Measurements from ENCODE around the gene IMPA2. TPM values are rescaled to one million over a fixed set of nuclear protein-coding genes. Genes with fewer than 3 reads are reported as not detected.
"Not testable (repeated sequence)": the region's sequence is repeated elsewhere in the genome, so short reads cannot be mapped to it uniquely, and the experiment has no call there.

Gene IMPA2
- total RNA-seq: 9.1 TPM
- 19.5 TPM for polyA plus RNA-seq
- long read RNA-seq, donor 1, partial matches to known transcripts: 0 of 3 reads
- long read RNA-seq, donor 1, other reads (novel, unspliced or antisense): 0 of 3 reads
- long read RNA-seq, donor 2, transcript IMPA2-209 (2 exons, 919 nt): minor isoform, 6 of 22 reads
- long read RNA-seq, donor 2, transcript IMPA2-201 (8 exons, 1,534 nt): major isoform, 16 of 22 reads
- long read RNA-seq, donor 2, partial matches to known transcripts: 0 of 22 reads
- long read RNA-seq, donor 2, other reads (novel, unspliced or antisense): 0 of 22 reads
- long read RNA-seq, donor 3, transcript IMPA2-201 (8 exons, 1,534 nt): major isoform, 6 of 13 reads
- long read RNA-seq, donor 3, transcript IMPA2-209 (2 exons, 919 nt): major isoform, 6 of 13 reads
- long read RNA-seq, donor 3, partial matches to known transcripts: 0 of 13 reads
- long read RNA-seq, donor 3, other reads (novel, unspliced or antisense): 0 of 13 reads
- long read RNA-seq, donor 4, transcript IMPA2-201 (8 exons, 1,534 nt): major isoform, 8 of 9 reads
- long read RNA-seq, donor 4, partial matches to known transcripts: 0 of 9 reads
- long read RNA-seq, donor 4, other reads (novel, unspliced or antisense): 0 of 9 reads
- long read RNA-seq, donor 5, transcript IMPA2-201 (8 exons, 1,534 nt): major isoform, 15 of 21 reads
- long read RNA-seq, donor 5, transcript IMPA2-209 (2 exons, 919 nt): minor isoform, 6 of 21 reads
- long read RNA-seq, donor 5, partial matches to known transcripts: 0 of 21 reads
- long read RNA-seq, donor 5, other reads (novel, unspliced or antisense): 0 of 21 reads
- long read RNA-seq, donor 6, partial matches to known transcripts: 0 of 2 reads
- long read RNA-seq, donor 6, other reads (novel, unspliced or antisense): 0 of 2 reads
- long read RNA-seq, donor 7, partial matches to known transcripts: 0 of 4 reads
- long read RNA-seq, donor 7, other reads (novel, unspliced or antisense): 0 of 4 reads
- long read RNA-seq, donor 8, partial matches to known transcripts: 0 of 2 reads
- long read RNA-seq, donor 8, other reads (novel, unspliced or antisense): 0 of 2 reads
- long read RNA-seq, donor 9, partial matches to known transcripts: 0 of 4 reads
- long read RNA-seq, donor 9, other reads (novel, unspliced or antisense): 0 of 4 reads
- long read RNA-seq, donor 10, transcript IMPA2-201 (8 exons, 1,534 nt): major isoform, 5 of 5 reads
- long read RNA-seq, donor 10, partial matches to known transcripts: 0 of 5 reads
- long read RNA-seq, donor 10, other reads (novel, unspliced or antisense): 0 of 5 reads

DNA sequence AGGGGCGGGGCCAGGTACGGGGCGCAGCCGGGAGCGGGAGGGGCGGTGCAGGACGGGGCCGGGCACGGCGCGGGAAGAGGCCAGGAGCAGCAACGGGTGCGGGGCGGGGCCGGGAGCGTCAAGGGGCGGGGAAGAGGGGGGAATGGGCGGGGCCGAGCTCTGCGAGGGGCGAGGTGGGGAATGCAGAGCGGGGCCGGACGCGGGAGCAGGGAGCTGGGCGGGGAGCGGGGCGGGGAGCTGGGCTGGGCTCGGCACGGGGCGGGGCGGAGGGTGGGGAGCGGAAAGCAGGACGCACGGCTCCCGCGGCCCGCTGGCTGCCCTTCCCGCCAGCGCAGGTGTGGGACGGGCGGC lies at the start of gene IMPA2:
Gene IMPA2, plus strand, starts transcription at position 316 of the 351 bp plus-strand sequence. CDS start 163 bp downstream, outside the sequence.
- Histone ChIP-seq H3K36me3 (ENCODE audit: control insufficient read depth in 2 of 2, insufficient read depth in 2 of 2, low read length in 1 of 2) (no peaks in the 10 kb centered on the region), H3K27ac (ENCODE audit: low read depth in 1 of 2, low read length in 1 of 2) (peak within 1 kb of the TSS in 1 of 2 donors; percentile 49), H3K4me3 (ENCODE audit: low read length in 2 of 2) (peak within 1 kb of the TSS; percentile 49 to 69), H3K27me3 (ENCODE audit: control insufficient read depth in 2 of 2, insufficient read depth in 1 of 2, low read length in 1 of 2) (peaks cover 7 to 29% of the 10 kb centered on the region in 2 donors), H3K4me1 (ENCODE audit: control insufficient read depth in 2 of 2, insufficient read depth in 2 of 2, low read length in 2 of 2) (peaks cover 10 to 11% of the 10 kb centered on the region in 2 donors), H3K9me3 (ENCODE audit: control insufficient read depth in 2 of 2, insufficient read depth in 1 of 2, low read length in 1 of 2) (no peaks in the 10 kb centered on the region)
- WGBS: 2% methylated on average over 42 of the region's 42 CpGs
- DNase-seq (ENCODE audit: low read depth in 6 of 9, low spot score in 9 of 9): peak in 7 of 9 donors; percentile 38 to 92 (median 83)

DNA sequence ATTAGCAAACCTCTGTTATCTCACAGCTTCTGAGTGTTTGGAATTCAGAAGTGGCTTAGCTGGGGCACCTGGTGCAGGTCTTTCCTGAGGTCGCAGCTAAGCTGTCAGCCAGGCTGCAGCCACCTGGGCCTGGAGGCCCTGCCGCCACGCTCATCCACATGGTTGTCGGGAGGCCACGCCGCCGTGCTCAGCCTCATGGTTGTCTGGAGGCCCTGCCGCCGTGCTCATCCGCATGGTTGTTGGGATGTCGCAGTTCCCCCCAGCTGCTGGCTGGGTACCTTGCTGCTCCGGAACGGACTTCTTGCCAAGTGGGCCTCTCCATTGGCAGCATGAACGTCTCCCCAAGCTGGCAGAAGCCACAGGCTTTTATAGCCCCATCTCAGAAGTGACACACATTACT lies 48.9 kb upstream of the IMPA2 start:
- no peak for DNase-seq (ENCODE audit: low read depth in 6 of 9, low spot score in 9 of 9)
- H3K4me1 ChIP-seq (ENCODE audit: control insufficient read depth in 2 of 2, insufficient read depth in 2 of 2, low read length in 2 of 2): no peaks in the 10 kb centered on the region
- no peak overlapping the region for H3K4me3 ChIP-seq (ENCODE audit: low read length in 2 of 2)
- no peaks in the 10 kb centered on the region for H3K9me3 ChIP-seq (ENCODE audit: control insufficient read depth in 2 of 2, insufficient read depth in 1 of 2, low read length in 1 of 2)
- no peaks in the 10 kb centered on the region for H3K36me3 ChIP-seq (ENCODE audit: control insufficient read depth in 2 of 2, insufficient read depth in 2 of 2, low read length in 1 of 2)
- 98% methylated on average over 14 of the region's 14 CpGs for WGBS
- no peak overlapping the region for H3K27ac ChIP-seq (ENCODE audit: low read depth in 1 of 2, low read length in 1 of 2)
- H3K27me3 ChIP-seq (ENCODE audit: control insufficient read depth in 2 of 2, insufficient read depth in 1 of 2, low read length in 1 of 2): no peaks in the 10 kb centered on the region

DNA sequence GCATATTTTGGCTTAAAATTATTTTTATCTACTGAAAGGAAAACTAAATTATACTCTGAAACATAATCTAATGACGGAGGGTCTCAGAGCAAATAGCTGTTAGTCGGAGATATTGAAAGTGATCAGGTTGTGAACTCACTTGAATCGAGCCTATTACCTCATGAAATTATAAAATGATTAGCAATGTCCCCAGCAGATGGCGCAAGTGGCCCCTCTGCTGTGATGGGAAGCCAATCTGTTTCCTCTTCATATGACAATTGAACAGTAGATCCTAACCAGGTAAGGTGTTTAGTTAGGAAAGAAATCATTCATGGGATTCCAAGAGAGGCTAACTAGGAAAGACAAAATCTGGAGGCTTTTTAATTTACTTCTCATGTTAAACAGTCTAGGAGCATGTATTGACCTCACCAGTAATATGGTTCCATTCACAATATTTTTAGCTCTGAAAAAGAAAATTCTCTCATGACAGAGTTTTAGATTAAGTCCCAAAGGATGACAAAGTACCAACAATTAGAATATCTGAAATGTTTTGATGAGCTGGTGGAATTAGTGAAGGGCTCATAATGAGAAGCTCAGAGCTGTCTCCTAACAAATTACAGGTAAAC lies 43.3 kb upstream of the IMPA2 start:
- 12% methylated on average over 4 of the region's 4 CpGs for WGBS
- peak in 8 of 9 donors; percentile 42 to 78 (median 50) for DNase-seq (ENCODE audit: low read depth in 6 of 9, low spot score in 9 of 9)
- no peak overlapping the region for H3K4me3 ChIP-seq (ENCODE audit: low read length in 2 of 2)
- no peaks in the 10 kb centered on the region for H3K36me3 ChIP-seq (ENCODE audit: control insufficient read depth in 2 of 2, insufficient read depth in 2 of 2, low read length in 1 of 2)
- no peaks in the 10 kb centered on the region for H3K27me3 ChIP-seq (ENCODE audit: control insufficient read depth in 2 of 2, insufficient read depth in 1 of 2, low read length in 1 of 2)
- H3K27ac ChIP-seq (ENCODE audit: low read depth in 1 of 2, low read length in 1 of 2): no peak overlapping the region
- no peaks in the 10 kb centered on the region for H3K4me1 ChIP-seq (ENCODE audit: control insufficient read depth in 2 of 2, insufficient read depth in 2 of 2, low read length in 2 of 2)
- no peaks in the 10 kb centered on the region for H3K9me3 ChIP-seq (ENCODE audit: control insufficient read depth in 2 of 2, insufficient read depth in 1 of 2, low read length in 1 of 2)

DNA sequence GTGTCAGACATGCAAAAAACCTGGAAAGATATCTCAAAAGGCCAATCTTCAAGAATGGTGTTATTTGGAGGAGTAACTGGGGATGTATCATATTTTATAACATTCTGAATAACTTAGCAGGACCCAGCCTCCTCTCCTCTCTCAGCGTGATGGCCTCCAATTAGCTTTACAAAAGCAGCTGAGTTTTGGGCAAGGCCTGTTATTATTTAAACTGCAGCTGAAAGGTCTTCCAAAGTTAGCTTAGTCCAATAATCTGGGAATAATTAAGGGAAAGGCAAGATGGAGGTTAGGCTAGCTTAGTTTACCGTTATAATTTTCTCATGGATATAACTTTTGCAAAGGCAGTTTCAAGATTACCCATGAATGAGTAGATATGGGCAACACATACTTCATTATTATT lies 40.4 kb upstream of the IMPA2 start:
- 98% methylated on average over 2 of the region's 2 CpGs for WGBS
- Histone ChIP-seq H3K27me3 (ENCODE audit: control insufficient read depth in 2 of 2, insufficient read depth in 1 of 2, low read length in 1 of 2) (no peaks in the 10 kb centered on the region), H3K4me3 (ENCODE audit: low read length in 2 of 2) (no peak overlapping the region), H3K27ac (ENCODE audit: low read depth in 1 of 2, low read length in 1 of 2) (no peak overlapping the region), H3K9me3 (ENCODE audit: control insufficient read depth in 2 of 2, insufficient read depth in 1 of 2, low read length in 1 of 2) (no peaks in the 10 kb centered on the region), H3K36me3 (ENCODE audit: control insufficient read depth in 2 of 2, insufficient read depth in 2 of 2, low read length in 1 of 2) (no peaks in the 10 kb centered on the region), H3K4me1 (ENCODE audit: control insufficient read depth in 2 of 2, insufficient read depth in 2 of 2, low read length in 2 of 2) (no peaks in the 10 kb centered on the region)
- no peak for DNase-seq (ENCODE audit: low read depth in 6 of 9, low spot score in 9 of 9)

DNA sequence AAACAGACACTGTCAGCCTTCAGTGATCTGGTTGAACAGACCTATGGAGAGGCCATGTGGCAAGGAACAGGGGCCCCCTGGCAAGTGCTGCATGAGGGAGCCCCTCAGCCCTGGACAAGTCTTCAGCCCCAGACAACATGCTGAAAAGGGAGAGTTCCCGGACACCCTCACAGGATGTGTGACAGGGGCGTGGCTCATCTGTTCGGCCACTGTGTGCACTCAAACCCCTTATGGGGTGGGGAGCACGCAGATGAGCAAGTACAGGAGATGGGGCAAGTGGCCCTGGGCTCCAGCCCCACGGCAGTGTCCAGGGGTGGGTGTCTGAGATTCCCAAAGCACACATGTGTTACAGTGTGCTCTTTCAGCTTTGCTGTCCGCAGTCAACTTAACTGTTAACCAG lies 37.8 kb upstream of the IMPA2 start:
- DNase-seq (ENCODE audit: low read depth in 6 of 9, low spot score in 9 of 9): no peak
- Histone ChIP-seq H3K4me3 (ENCODE audit: low read length in 2 of 2) (no peak overlapping the region), H3K36me3 (ENCODE audit: control insufficient read depth in 2 of 2, insufficient read depth in 2 of 2, low read length in 1 of 2) (no peaks in the 10 kb centered on the region), H3K9me3 (ENCODE audit: control insufficient read depth in 2 of 2, insufficient read depth in 1 of 2, low read length in 1 of 2) (no peaks in the 10 kb centered on the region), H3K27me3 (ENCODE audit: control insufficient read depth in 2 of 2, insufficient read depth in 1 of 2, low read length in 1 of 2) (peaks cover 0 to 2% of the 10 kb centered on the region in 2 donors), H3K27ac (ENCODE audit: low read depth in 1 of 2, low read length in 1 of 2) (no peak overlapping the region), H3K4me1 (ENCODE audit: control insufficient read depth in 2 of 2, insufficient read depth in 2 of 2, low read length in 2 of 2) (peaks cover 0 to 3% of the 10 kb centered on the region in 2 donors)
- WGBS: 84% methylated on average over 6 of the region's 6 CpGs

DNA sequence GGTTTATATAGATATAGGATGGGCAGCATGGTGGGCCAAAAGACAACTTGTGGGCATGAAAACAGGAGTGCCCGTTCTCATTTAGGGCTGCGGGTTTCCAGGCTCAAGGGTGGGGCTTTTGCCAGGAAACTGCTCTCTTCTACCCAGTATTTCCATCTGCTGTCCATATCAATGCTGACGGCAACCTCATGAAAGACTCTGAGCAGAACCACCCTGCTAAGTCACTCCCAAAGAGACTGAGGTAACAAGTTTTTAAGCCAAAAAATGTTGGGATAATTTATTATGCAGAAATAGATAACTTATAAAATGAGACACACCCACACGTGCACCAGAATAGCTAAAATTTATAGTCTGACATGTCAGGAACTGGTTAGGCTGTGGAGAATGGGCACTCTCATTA lies 37.1 kb upstream of the IMPA2 start:
- Histone ChIP-seq H3K4me1 (ENCODE audit: control insufficient read depth in 2 of 2, insufficient read depth in 2 of 2, low read length in 2 of 2) (peaks cover 0 to 3% of the 10 kb centered on the region in 2 donors), H3K4me3 (ENCODE audit: low read length in 2 of 2) (no peak overlapping the region), H3K27me3 (ENCODE audit: control insufficient read depth in 2 of 2, insufficient read depth in 1 of 2, low read length in 1 of 2) (peaks cover 0 to 2% of the 10 kb centered on the region in 2 donors), H3K36me3 (ENCODE audit: control insufficient read depth in 2 of 2, insufficient read depth in 2 of 2, low read length in 1 of 2) (no peaks in the 10 kb centered on the region), H3K9me3 (ENCODE audit: control insufficient read depth in 2 of 2, insufficient read depth in 1 of 2, low read length in 1 of 2) (no peaks in the 10 kb centered on the region), H3K27ac (ENCODE audit: low read depth in 1 of 2, low read length in 1 of 2) (no peak overlapping the region)
- 96% methylated on average over 4 of the region's 4 CpGs for WGBS
- no peak for DNase-seq (ENCODE audit: low read depth in 6 of 9, low spot score in 9 of 9)

DNA sequence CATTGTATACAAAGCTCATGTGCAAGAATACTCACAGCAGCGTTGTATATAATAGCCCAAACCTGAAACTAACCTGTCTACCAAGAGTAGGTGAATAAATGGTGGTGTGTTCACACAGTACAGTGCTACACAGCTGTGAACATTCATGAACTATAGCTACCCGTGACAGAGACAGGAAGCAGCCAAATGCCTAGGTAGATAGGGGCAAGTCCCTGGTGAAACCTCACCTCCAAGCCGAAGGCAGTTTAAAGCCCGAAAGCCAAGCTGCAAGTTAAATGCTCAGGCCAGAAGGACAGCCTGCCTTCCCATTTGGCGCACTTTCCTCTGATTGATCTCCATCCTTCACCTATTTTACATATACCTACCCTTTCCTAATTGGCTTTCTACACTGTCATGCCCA lies 36.5 kb upstream of the IMPA2 start:
- 86% methylated on average over 5 of the region's 5 CpGs for WGBS
- no peaks in the 10 kb centered on the region for H3K9me3 ChIP-seq (ENCODE audit: control insufficient read depth in 2 of 2, insufficient read depth in 1 of 2, low read length in 1 of 2)
- no peak overlapping the region for H3K27ac ChIP-seq (ENCODE audit: low read depth in 1 of 2, low read length in 1 of 2)
- no peak overlapping the region for H3K4me3 ChIP-seq (ENCODE audit: low read length in 2 of 2)
- H3K36me3 ChIP-seq (ENCODE audit: control insufficient read depth in 2 of 2, insufficient read depth in 2 of 2, low read length in 1 of 2): no peaks in the 10 kb centered on the region
- no peak for DNase-seq (ENCODE audit: low read depth in 6 of 9, low spot score in 9 of 9)
- peaks cover 0 to 2% of the 10 kb centered on the region in 2 donors for H3K27me3 ChIP-seq (ENCODE audit: control insufficient read depth in 2 of 2, insufficient read depth in 1 of 2, low read length in 1 of 2)
- peaks cover 0 to 3% of the 10 kb centered on the region in 2 donors for H3K4me1 ChIP-seq (ENCODE audit: control insufficient read depth in 2 of 2, insufficient read depth in 2 of 2, low read length in 2 of 2)

DNA sequence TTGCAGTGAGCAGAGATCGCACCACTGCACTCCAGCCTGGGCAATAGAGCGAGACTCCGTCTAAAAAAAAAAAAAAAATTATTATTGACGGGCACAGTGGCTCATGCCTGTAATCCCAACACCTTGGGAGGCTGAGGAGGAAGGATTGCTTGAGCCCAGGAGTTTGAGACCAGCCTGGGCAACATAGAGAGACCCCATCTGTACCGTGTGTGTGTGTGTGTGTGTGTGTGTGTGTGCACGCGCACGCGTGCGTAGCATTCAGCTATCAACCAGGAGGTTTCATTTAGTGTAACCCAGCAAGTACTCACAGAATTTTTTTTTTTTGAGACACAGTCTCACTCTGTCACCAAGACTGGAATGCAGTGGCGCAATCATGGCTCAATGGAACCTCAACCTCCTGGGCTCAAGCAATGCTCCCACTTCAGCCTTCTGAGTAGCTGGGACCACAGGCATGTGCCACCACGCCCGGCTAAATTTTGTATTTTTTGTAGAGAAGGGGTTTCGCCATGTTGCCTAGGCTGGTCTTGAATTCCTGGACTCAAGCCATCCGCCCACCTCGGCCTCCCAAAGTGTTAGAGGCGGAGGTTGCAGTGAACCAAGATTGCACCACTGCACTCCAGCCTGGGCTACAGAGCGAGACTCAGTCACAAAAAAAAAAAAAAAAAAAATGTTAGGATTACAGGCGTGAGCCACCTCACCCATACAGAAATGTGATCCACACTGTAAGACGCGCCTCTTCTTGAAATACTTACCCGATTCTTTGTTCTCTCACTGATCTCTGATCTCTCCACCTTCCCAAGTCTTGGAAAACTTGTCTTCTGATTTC lies 35.3 kb upstream of the IMPA2 start:
- 97% methylated on average over 22 of the region's 22 CpGs for WGBS
- H3K4me1 ChIP-seq (ENCODE audit: control insufficient read depth in 2 of 2, insufficient read depth in 2 of 2, low read length in 2 of 2); DNase-seq (ENCODE audit: low read depth in 6 of 9, low spot score in 9 of 9); H3K9me3 ChIP-seq (ENCODE audit: control insufficient read depth in 2 of 2, insufficient read depth in 1 of 2, low read length in 1 of 2); H3K27ac ChIP-seq (ENCODE audit: low read depth in 1 of 2, low read length in 1 of 2); H3K27me3 ChIP-seq (ENCODE audit: control insufficient read depth in 2 of 2, insufficient read depth in 1 of 2, low read length in 1 of 2); H3K36me3 ChIP-seq (ENCODE audit: control insufficient read depth in 2 of 2, insufficient read depth in 2 of 2, low read length in 1 of 2); H3K4me3 ChIP-seq (ENCODE audit: low read length in 2 of 2): not testable (repeated sequence)

Data from thymus (tissue), 14 donors.